Neural crest cell (in vitro differentiated cells): Measurements from ENCODE around the gene CHST6. TPM values are rescaled to one million over a fixed set of nuclear protein-coding genes. Genes with fewer than 3 reads are reported as not detected.
"Not testable (repeated sequence)": the region's sequence is repeated elsewhere in the genome, so short reads cannot be mapped to it uniquely, and the experiment has no call there.

Experiments used
- DNase-seq: peaks from one replicate; pipeline ENCODE4 v3.0.0; 2021; ENCODE audit warnings: low read depth, mixed read lengths, low spot score
- H3K27ac Mint-ChIP-seq: one replicate; pipeline ENCODE4 v1.8.0; 2021; ENCODE audit warnings: mild to moderate bottlenecking, mixed read lengths; ENCODE audit not compliant: unreplicated experiment
- H3K27me3 Mint-ChIP-seq: 2 replicates; pipeline ENCODE4 v1.8.0; 2021; ENCODE audit warnings: low read depth, mild to moderate bottlenecking, mixed read lengths
- H3K36me3 Mint-ChIP-seq: 2 replicates; pipeline ENCODE4 v1.8.0; 2021; ENCODE audit warnings: low read depth, mild to moderate bottlenecking, mixed read lengths
- H3K4me1 Mint-ChIP-seq: 2 replicates; pipeline ENCODE4 v1.8.0; 2021; ENCODE audit warnings: mixed read lengths
- H3K4me3 Mint-ChIP-seq: one replicate; pipeline ENCODE4 v1.8.0; 2021; ENCODE audit warnings: mild to moderate bottlenecking, mixed read lengths
- H3K9me3 Mint-ChIP-seq: 2 replicates; pipeline ENCODE4 v1.8.0; 2021; ENCODE audit warnings: mixed read lengths
- total RNA-seq: library from RNA; stranded (reverse); gene quantifications from 2 replicates; pipeline ENCODE4 v1.2.1, GENCODE V29; 2021
- TF ChIP-seq, protein P1 (sequence below): fragments of 200-600 bp; sonication (generic); conservative IDR thresholded peaks from 2 replicates; pipeline ENCODE4 v1.5.0; 2021; ENCODE audit warnings: antibody characterized with exemption, mild to moderate bottlenecking

The CHST6 gene
- total RNA-seq, 1 donor from 2014 or later = 23.1 TPM

GRCh38 chr16:75432828-75433731 lies 62.2 kb downstream of the CHST6 start, which contains the start of gene CFDP1:
Gene CFDP1, minus strand, starts transcription at chr16:75433503. Its CDS starts 151 bp downstream, at chr16:75433352.
- DNase-seq = peak; percentile 93
- H3K9me3 Mint-ChIP-seq = peaks cover 4% of the 10 kb centered on the region
- peak within 1 kb of the TSS; percentile 82 for H3K4me3 Mint-ChIP-seq
- H3K36me3 Mint-ChIP-seq = peaks cover 15% of the 10 kb centered on the region
- H3K4me1 Mint-ChIP-seq = peaks cover 23% of the 10 kb centered on the region
- TF ChIP-seq, protein P1, sequence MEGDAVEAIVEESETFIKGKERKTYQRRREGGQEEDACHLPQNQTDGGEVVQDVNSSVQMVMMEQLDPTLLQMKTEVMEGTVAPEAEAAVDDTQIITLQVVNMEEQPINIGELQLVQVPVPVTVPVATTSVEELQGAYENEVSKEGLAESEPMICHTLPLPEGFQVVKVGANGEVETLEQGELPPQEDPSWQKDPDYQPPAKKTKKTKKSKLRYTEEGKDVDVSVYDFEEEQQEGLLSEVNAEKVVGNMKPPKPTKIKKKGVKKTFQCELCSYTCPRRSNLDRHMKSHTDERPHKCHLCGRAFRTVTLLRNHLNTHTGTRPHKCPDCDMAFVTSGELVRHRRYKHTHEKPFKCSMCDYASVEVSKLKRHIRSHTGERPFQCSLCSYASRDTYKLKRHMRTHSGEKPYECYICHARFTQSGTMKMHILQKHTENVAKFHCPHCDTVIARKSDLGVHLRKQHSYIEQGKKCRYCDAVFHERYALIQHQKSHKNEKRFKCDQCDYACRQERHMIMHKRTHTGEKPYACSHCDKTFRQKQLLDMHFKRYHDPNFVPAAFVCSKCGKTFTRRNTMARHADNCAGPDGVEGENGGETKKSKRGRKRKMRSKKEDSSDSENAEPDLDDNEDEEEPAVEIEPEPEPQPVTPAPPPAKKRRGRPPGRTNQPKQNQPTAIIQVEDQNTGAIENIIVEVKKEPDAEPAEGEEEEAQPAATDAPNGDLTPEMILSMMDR = no peak
- no peaks in the 10 kb centered on the region for H3K27me3 Mint-ChIP-seq
- H3K27ac Mint-ChIP-seq = peak within 1 kb of the TSS; percentile 95

- peaks cover 24% of the 10 kb centered on the region for H3K4me1 Mint-ChIP-seq
- H3K9me3 Mint-ChIP-seq = no peaks in the 10 kb centered on the region
- peak overlapping the region; percentile 75 for H3K4me3 Mint-ChIP-seq
- peak overlapping the region; percentile 51 for H3K27ac Mint-ChIP-seq
- TF ChIP-seq, protein P1 = no peak
- H3K36me3 Mint-ChIP-seq = peaks cover 10% of the 10 kb centered on the region
- DNase-seq = no peak
- H3K27me3 Mint-ChIP-seq = no peaks in the 10 kb centered on the region
Observed at GRCh38 chr16:75429621-75430403, 65.4 kb downstream of the CHST6 start.

DNA sequence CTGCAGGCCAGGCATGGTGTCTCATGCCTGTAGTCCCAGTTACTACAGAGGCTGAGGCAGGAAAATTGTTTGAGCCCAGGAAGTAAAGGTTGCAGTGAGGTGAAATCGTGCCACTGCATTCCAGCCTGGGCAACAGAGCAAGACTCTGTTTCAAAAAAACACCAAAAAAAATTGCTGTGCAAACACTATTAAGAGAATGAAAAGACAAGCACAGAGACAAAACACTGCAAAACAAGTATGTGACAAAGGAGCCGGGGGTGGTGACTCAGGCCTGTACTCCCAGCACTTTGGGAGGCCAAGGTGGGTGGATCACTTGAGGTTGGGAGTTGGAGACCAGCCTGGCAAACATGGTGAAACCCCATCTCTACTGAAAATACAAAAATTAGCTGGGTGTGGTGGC lies 68.7 kb downstream of the CHST6 start:
- not testable (repeated sequence) for H3K27ac Mint-ChIP-seq, H3K36me3 Mint-ChIP-seq, H3K27me3 Mint-ChIP-seq, DNase-seq, H3K4me3 Mint-ChIP-seq, H3K9me3 Mint-ChIP-seq
- H3K4me1 Mint-ChIP-seq = peaks cover 13% of the 10 kb centered on the region

GRCh38 chr16:75424105-75424762 lies 71.0 kb downstream of the CHST6 start:
- DNase-seq, H3K27me3 Mint-ChIP-seq, H3K9me3 Mint-ChIP-seq, H3K36me3 Mint-ChIP-seq, H3K4me3 Mint-ChIP-seq: not testable (repeated sequence)
- peak overlapping the region; percentile 35 for H3K27ac Mint-ChIP-seq
- H3K4me1 Mint-ChIP-seq = peaks cover 26% of the 10 kb centered on the region

DNA sequence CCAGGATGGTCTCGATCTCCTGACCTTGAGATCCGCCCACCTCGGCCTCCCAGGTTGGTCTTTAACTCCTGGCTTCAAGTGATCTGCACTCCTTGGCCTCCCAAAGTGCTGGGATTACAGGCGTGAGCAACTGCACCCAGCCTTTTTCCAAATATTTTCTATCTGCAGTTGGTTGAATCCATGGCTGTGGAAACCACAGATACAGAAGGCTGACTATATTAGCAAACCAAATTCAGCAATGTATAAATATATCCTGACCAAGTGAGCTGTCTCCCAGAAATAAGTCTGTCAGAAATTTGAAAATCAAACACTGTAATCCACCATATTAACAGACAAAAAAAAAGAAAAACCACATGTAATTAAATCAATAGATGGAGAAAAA lies 71.5 kb downstream of the CHST6 start:
- no peak for DNase-seq
- TF ChIP-seq, protein P1 = no peak
- no peaks in the 10 kb centered on the region for H3K36me3 Mint-ChIP-seq
- H3K4me3 Mint-ChIP-seq = no peak overlapping the region
- no peaks in the 10 kb centered on the region for H3K27me3 Mint-ChIP-seq
- H3K9me3 Mint-ChIP-seq = no peaks in the 10 kb centered on the region
- no peak overlapping the region for H3K27ac Mint-ChIP-seq
- H3K4me1 Mint-ChIP-seq = peaks cover 26% of the 10 kb centered on the region

Other genes with a start within 250 kb of the CHST6 start
- gene BCAR1, start 243.8 kb downstream of the CHST6 start, total RNA-seq = 63.8 and 64.0 TPM in 2 replicates
- gene CFDP1, start 61.9 kb downstream of the CHST6 start, total RNA-seq = 99.8 and 103 TPM in 2 replicates
- 50.5 and 56.4 TPM in 2 replicates for gene TMEM170A, start 30.8 kb downstream of the CHST6 start, total RNA-seq
- gene CHST5, start 40.7 kb upstream of the CHST6 start, total RNA-seq = 1.3 and 1.5 TPM in 2 replicates
- 25.8 and 27.5 TPM in 2 replicates for gene TMEM231, start 60.8 kb upstream of the CHST6 start, total RNA-seq
- 83.0 and 87.0 TPM in 2 replicates for gene GABARAPL2, start 70.9 kb upstream of the CHST6 start, total RNA-seq
- 78.7 and 82.6 TPM in 2 replicates for gene ADAT1, start 127.8 kb upstream of the CHST6 start, total RNA-seq
- 161 and 164 TPM in 2 replicates for gene KARS1, start 152.2 kb upstream of the CHST6 start, total RNA-seq
- gene TERF2IP, start 152.3 kb upstream of the CHST6 start, total RNA-seq = 47.2 and 50.2 TPM in 2 replicates
- gene CPHXL2, start 181.6 kb upstream of the CHST6 start, total RNA-seq = not detected in 2 replicates
- gene DUXB, start 206.0 kb upstream of the CHST6 start, total RNA-seq = not detected in 2 replicates
- not detected in 2 replicates for gene CPHXL, start 231.0 kb upstream of the CHST6 start, total RNA-seq